Mesenchymal stem cell (in vitro differentiated cells and primary cell): ENCODE data around the gene HEPH.

Experiments used
- DNase-seq: peaks from one replicate; pipeline ENCODE4 v3.0.0-alpha.2; 2013
- H2AFZ ChIP-seq: one replicate; pipeline ENCODE4 v1.6.1; 2013; ENCODE audit warnings: low read depth, mild to moderate bottlenecking, control low read depth, inconsistent platforms, low read length, moderate library complexity
- H2AK5ac ChIP-seq: 2 replicates; pipeline ENCODE4 v1.6.1; 2013; ENCODE audit warnings: low read length, moderate library complexity, mild to moderate bottlenecking, inconsistent platforms; ENCODE audit not compliant: severe bottlenecking
- H2BK120ac ChIP-seq: one replicate; pipeline ENCODE4 v1.6.1; 2013; ENCODE audit warnings: low read depth, mild to moderate bottlenecking, inconsistent platforms, low read length, moderate library complexity
- H2BK12ac ChIP-seq, 2 experiments: one replicate each; pipeline ENCODE4 v1.6.1; 2013; ENCODE audit warnings: inconsistent platforms in 2 of 2, low read length in 2 of 2, mild to moderate bottlenecking in 2 of 2, moderate library complexity in 2 of 2, control low read depth in 1 of 2
- H2BK15ac ChIP-seq: one replicate; pipeline ENCODE4 v1.6.1; 2013; ENCODE audit warnings: mild to moderate bottlenecking, low read depth, inconsistent platforms; ENCODE audit not compliant: poor library complexity, severe bottlenecking
- H2BK5ac ChIP-seq: 2 replicates; pipeline ENCODE4 v1.6.1; 2013; ENCODE audit warnings: low read depth, mild to moderate bottlenecking, low read length, control low read depth, inconsistent platforms; ENCODE audit not compliant: poor library complexity, severe bottlenecking
- H3K14ac ChIP-seq, 2 experiments: one replicate each; pipeline ENCODE4 v1.6.1; 2013; ENCODE audit warnings: inconsistent platforms in 2 of 2, low read length in 2 of 2, control low read depth in 1 of 2, mild to moderate bottlenecking in 1 of 2, moderate library complexity in 1 of 2
- H3K18ac ChIP-seq, 2 experiments: one replicate each; pipeline ENCODE4 v1.6.1; 2013; ENCODE audit warnings: inconsistent platforms in 2 of 2, low read length in 2 of 2, control low read depth in 1 of 2, low read depth in 1 of 2, mild to moderate bottlenecking in 1 of 2
- H3K23ac ChIP-seq, 2 experiments: one replicate each; pipeline ENCODE4 v1.6.1; 2013; ENCODE audit warnings: inconsistent platforms in 2 of 2, low read length in 2 of 2, mild to moderate bottlenecking in 2 of 2, moderate library complexity in 2 of 2, control low read depth in 1 of 2
- H3K27ac ChIP-seq: 2 replicates; pipeline ENCODE4 v1.5.1; 2013; ENCODE audit warnings: mild to moderate bottlenecking, moderate library complexity, low read length, control low read depth, inconsistent platforms; ENCODE audit not compliant: poor library complexity, severe bottlenecking
- H3K27me3 ChIP-seq, 2 experiments: 2 replicates each; pipeline versions ENCODE4 v1.6.1 to v1.7.0; 2013; ENCODE audit warnings: low read length in 2 of 2, mild to moderate bottlenecking in 2 of 2, moderate library complexity in 2 of 2, control low read depth in 1 of 2, inconsistent platforms in 1 of 2; ENCODE audit not compliant: control insufficient read depth in 1 of 2, insufficient read depth in 1 of 2
- H3K36me3 ChIP-seq, 2 experiments: 2 replicates each; pipeline versions ENCODE4 v1.6.1 to v1.7.0; 2013; ENCODE audit warnings: low read length in 2 of 2, control low read depth in 1 of 2, inconsistent platforms in 1 of 2, low read depth in 1 of 2, mild to moderate bottlenecking in 1 of 2; ENCODE audit not compliant: insufficient read depth in 2 of 2, control insufficient read depth in 1 of 2
- H3K4ac ChIP-seq, 2 experiments: one replicate each; pipeline ENCODE4 v1.6.1; 2013; ENCODE audit warnings: inconsistent platforms in 2 of 2, low read length in 2 of 2, mild to moderate bottlenecking in 2 of 2, moderate library complexity in 2 of 2, control low read depth in 1 of 2, low read depth in 1 of 2
- H3K4me1 ChIP-seq: 2 replicates; pipeline ENCODE4 v1.6.1; 2013; ENCODE audit warnings: low read depth, low read length, control low read depth; ENCODE audit not compliant: control insufficient read depth, insufficient read depth
- H3K4me2 ChIP-seq: 2 replicates; pipeline ENCODE4 v1.6.1; 2013; ENCODE audit warnings: low read length, mild to moderate bottlenecking, inconsistent platforms; ENCODE audit not compliant: poor library complexity, severe bottlenecking
- H3K4me3 ChIP-seq, 2 experiments: 2 replicates each; pipeline versions ENCODE4 v1.5.1 to v1.7.0; 2013; ENCODE audit warnings: low read length in 2 of 2, mild to moderate bottlenecking in 2 of 2, control low read depth in 1 of 2, low read depth in 1 of 2; ENCODE audit not compliant: insufficient read depth in 1 of 2
- H3K79me1 ChIP-seq: replicated peaks from 2 replicates; pipeline ENCODE4 v1.6.1; 2013; ENCODE audit warnings: mild to moderate bottlenecking, control low read depth, low read length, inconsistent platforms; ENCODE audit not compliant: poor library complexity, severe bottlenecking
- H3K9ac ChIP-seq: 2 replicates; pipeline ENCODE4 v1.7.0; 2013; ENCODE audit warnings: mild to moderate bottlenecking, low read length, moderate library complexity
- H3K9me3 ChIP-seq: 2 replicates; pipeline ENCODE4 v1.7.0; 2013; ENCODE audit warnings: mild to moderate bottlenecking, low read length; ENCODE audit not compliant: control insufficient read depth
- H4K8ac ChIP-seq: one replicate; pipeline ENCODE4 v1.6.1; 2013; ENCODE audit warnings: inconsistent platforms, mild to moderate bottlenecking, low read length, moderate library complexity
- H4K91ac ChIP-seq: one replicate; pipeline ENCODE4 v1.6.1; 2013; ENCODE audit warnings: mild to moderate bottlenecking, low read length, inconsistent platforms
- WGBS: methylation state at CpG from one replicate; pipeline ENCODE4 v1.1.7; 2013; ENCODE audit warnings: mixed read lengths; 5-methylcytosine and 5-hydroxymethylcytosine counted together

HEPH gene

GRCh38 chrX:66149519-66149918 lies 14.5 kb upstream of the HEPH start:
- H4K8ac ChIP-seq: no peak overlapping the region
- H3K4ac ChIP-seq: no peak overlapping the region
- H3K9ac ChIP-seq: no peak overlapping the region
- no peak overlapping the region for H2AK5ac ChIP-seq
- no peaks in the 10 kb centered on the region for H3K9me3 ChIP-seq
- H3K36me3 ChIP-seq: no peaks in the 10 kb centered on the region
- no peak overlapping the region for H3K14ac ChIP-seq
- no CpG with 5 or more reads among the region's 1 CpG for WGBS
- H3K79me1 ChIP-seq: no peaks in the 10 kb centered on the region
- peaks cover 0 to 17% of the 10 kb centered on the region in 2 experiments for H3K27me3 ChIP-seq
- no peak overlapping the region for H2BK120ac ChIP-seq
- H3K27ac ChIP-seq: no peak overlapping the region
- no peak overlapping the region for H3K4me2 ChIP-seq
- H2BK12ac ChIP-seq: no peak overlapping the region
- DNase-seq: no peak
- H4K91ac ChIP-seq: no peak overlapping the region
- H3K4me1 ChIP-seq: no peaks in the 10 kb centered on the region
- H2BK15ac ChIP-seq: no peak overlapping the region
- no peak overlapping the region for H2BK5ac ChIP-seq
- no peak overlapping the region for H3K23ac ChIP-seq
- H3K4me3 ChIP-seq: no peak overlapping the region
- no peak overlapping the region for H2AFZ ChIP-seq
- no peak overlapping the region for H3K18ac ChIP-seq

GRCh38 chrX:66150163-66150562 lies 13.9 kb upstream of the HEPH start:
- Histone ChIP-seq H3K18ac (no peak overlapping the region), H2AFZ (no peak overlapping the region), H3K79me1 (no peaks in the 10 kb centered on the region), H3K4me1 (no peaks in the 10 kb centered on the region), H4K91ac (no peak overlapping the region), H3K23ac (no peak overlapping the region), H3K9ac (no peak overlapping the region), H2BK12ac (no peak overlapping the region), H3K4me2 (no peak overlapping the region), H3K9me3 (no peaks in the 10 kb centered on the region), H3K27me3 (peaks cover 0 to 17% of the 10 kb centered on the region in 2 experiments), H4K8ac (no peak overlapping the region), H3K27ac (no peak overlapping the region), H3K4me3 (no peak overlapping the region), H3K4ac (no peak overlapping the region), H2BK5ac (no peak overlapping the region), H3K14ac (no peak overlapping the region), H2BK15ac (no peak overlapping the region), H2AK5ac (no peak overlapping the region), H2BK120ac (no peak overlapping the region), H3K36me3 (no peaks in the 10 kb centered on the region)
- DNase-seq: no peak

- Histone ChIP-seq H3K27me3 (peaks cover 0 to 3% of the 10 kb centered on the region in 2 experiments), H3K9me3 (no peaks in the 10 kb centered on the region), H3K14ac (no peak overlapping the region), H4K8ac (no peak overlapping the region), H3K36me3 (no peaks in the 10 kb centered on the region), H2BK5ac (no peak overlapping the region), H3K79me1 (no peaks in the 10 kb centered on the region), H2BK15ac (no peak overlapping the region), H2AK5ac (no peak overlapping the region), H3K18ac (no peak overlapping the region), H3K4me1 (no peaks in the 10 kb centered on the region), H2BK120ac (no peak overlapping the region), H3K27ac (no peak overlapping the region), H2AFZ (no peak overlapping the region), H2BK12ac (no peak overlapping the region), H4K91ac (no peak overlapping the region), H3K4ac (no peak overlapping the region), H3K23ac (no peak overlapping the region), H3K4me3 (no peak overlapping the region), H3K4me2 (no peak overlapping the region), H3K9ac (no peak overlapping the region)
- no peak for DNase-seq
- 69% methylated on average over 2 of the region's 2 CpGs for WGBS
These were observed 1.7 kb upstream of the HEPH start for GRCh38 chrX:66162331-66162822.

- Histone ChIP-seq H3K14ac (no peak overlapping the region), H3K27ac (no peak overlapping the region), H2BK12ac (no peak overlapping the region), H3K4ac (no peak overlapping the region), H3K36me3 (no peaks in the 10 kb centered on the region), H2BK15ac (no peak overlapping the region), H2AFZ (no peak overlapping the region), H3K9me3 (no peaks in the 10 kb centered on the region), H4K8ac (no peak overlapping the region), H3K27me3 (peaks cover 0 to 4% of the 10 kb centered on the region in 2 experiments), H3K4me1 (no peaks in the 10 kb centered on the region), H3K18ac (no peak overlapping the region), H3K9ac (peak overlapping the region; percentile 84), H2BK120ac (no peak overlapping the region), H2BK5ac (no peak overlapping the region), H3K23ac (no peak overlapping the region), H2AK5ac (no peak overlapping the region), H3K4me3 (peak overlapping the region in 1 of 2 experiments; percentile 81), H4K91ac (no peak overlapping the region), H3K4me2 (no peak overlapping the region), H3K79me1 (no peaks in the 10 kb centered on the region)
- DNase-seq: no peak
- WGBS: no CpG with 5 or more reads among the region's 1 CpG
These were observed 600 bp upstream of the HEPH start for GRCh38 chrX:66163447-66163846.
